Transverse colon (tissue), 4 donors: ENCODE results near the gene NDUFB4. TPM values are rescaled to one million over a fixed set of nuclear protein-coding genes. Genes with fewer than 3 reads are reported as not detected.
"Not testable (repeated sequence)": the region's sequence is repeated elsewhere in the genome, so short reads cannot be mapped to it uniquely, and the experiment has no call there.

Experiments
- DNase-seq: peaks from one replicate; pipeline ENCODE4 v3.0.0-alpha.2; 2019
- H3K27ac ChIP-seq, 4 donors: fragments of 200-600 bp; sonication (generic); 2 replicates each; pipeline ENCODE4 v1.5.1; 2016 to 2018; ENCODE audit warnings: inconsistent platforms in 4 of 4
- H3K27me3 ChIP-seq: fragments of 200-600 bp; sonication (generic); 2 replicates; pipeline ENCODE4 v1.5.1; 2017; ENCODE audit warnings: inconsistent platforms
- H3K36me3 ChIP-seq, 4 donors: fragments of 200-600 bp; sonication (generic); 2 replicates each; pipeline ENCODE4 v1.5.1; 2017 to 2019; ENCODE audit warnings: inconsistent platforms in 4 of 4
- H3K4me1 ChIP-seq, 4 donors: fragments of 200-600 bp; sonication (generic); 2 replicates each; pipeline ENCODE4 v1.5.1; 2017 to 2020; ENCODE audit warnings: inconsistent platforms in 4 of 4
- H3K4me3 ChIP-seq, 4 donors: fragments of 200-600 bp; sonication (generic); 1 replicate in 1 of 4; 2 replicates in 3 of 4; pipeline versions ENCODE4 v1.5.1 to v1.6.1; 2017 to 2019; ENCODE audit warnings: inconsistent platforms in 4 of 4
- H3K9me3 ChIP-seq, 2 donors: fragments of 200-600 bp; sonication (generic); 2 replicates each; pipeline ENCODE4 v1.5.1; 2017 to 2019; ENCODE audit warnings: inconsistent platforms in 2 of 2
- CTCF ChIP-seq, 5 experiments: fragments of 200-600 bp in 3 of 5; fragments of 450-650 bp in 2 of 5; sonication (generic) in 3 of 5; IDR thresholded peaks; 1 replicate in 2 of 5; 2 replicates in 3 of 5; pipeline ENCODE4 v1.5.1; 2016 to 2017; ENCODE audit warnings: antibody characterized with exemption in 5 of 5, inconsistent platforms in 3 of 5, mild to moderate bottlenecking in 2 of 5, moderate library complexity in 1 of 5
- EP300 ChIP-seq: sonication (generic); formaldehyde crosslinking; IDR thresholded peaks from one replicate; pipeline ENCODE4 v1.6.1; 2017; ENCODE audit warnings: antibody characterized with exemption, low read depth
- POLR2A ChIP-seq: fragments of 450-650 bp; IDR thresholded peaks from one replicate; pipeline ENCODE4 v1.6.1; 2016; ENCODE audit warnings: antibody characterized with exemption, mild to moderate bottlenecking, moderate library complexity
- POLR2AphosphoS5 ChIP-seq, 3 donors: sonication (generic); formaldehyde crosslinking; IDR thresholded peaks; one replicate each; pipeline ENCODE4 v1.6.1; 2016; ENCODE audit warnings: antibody characterized with exemption in 3 of 3
- WGBS, 2 donors: methylation state at CpG; one replicate each; pipeline ENCODE4 v1.1.5; 2018; ENCODE audit warnings: low coverage in 1 of 2; 5-methylcytosine and 5-hydroxymethylcytosine counted together
- in situ Hi-C, 4 donors: fragments of 200-750 bp; cut with MboI; loops; one replicate each; pipeline versions ENCODE4 v1.15.0 to v1.15.1; 2017; ENCODE audit warnings: low sequenced_read_pairs in 3 of 4, low pct_ligation_motif_present in 1 of 4, low pct_unique_long_range_greater_than_20kb in 1 of 4
- intact Hi-C: fragments of 100-400 bp; cut with DNase I; formaldehyde crosslinking; loops from one replicate; pipeline ENCODE4 v1.15.1; 2023; ENCODE audit warnings: low total_unique reads
- total RNA-seq, 4 donors: library from RNA; depleted of rRNA; stranded (reverse); fragments of >200 nt; gene quantifications; one replicate each; pipeline ENCODE4 v1.1.0, GENCODE V29; 2016

NDUFB4 gene
- total RNA-seq, 4 donors from 2014 or later = 9.6 to 129 (median 63.7) TPM

- intact Hi-C loops = no loop called here
- Histone ChIP-seq H3K36me3 (no peaks in the 10 kb centered on the region), H3K4me1 (peaks cover 0 to 12% (median 4%) of the 10 kb centered on the region in 4 donors), H3K27ac (no peak overlapping the region), H3K4me3 (no peak overlapping the region), H3K9me3 (no peaks in the 10 kb centered on the region), H3K27me3 (no peaks in the 10 kb centered on the region)
- no peak for DNase-seq
- in situ Hi-C loops = no loop called here
- TF ChIP-seq EP300 (no peak), POLR2AphosphoS5 (IDR thresholded peaks at IDR 0.05) (no peak), POLR2A (no peak), CTCF (IDR thresholded peaks at IDR 0.05) (no peak)
- 79 to 95% methylated on average over 3 to 6 of the region's 6 CpGs for WGBS, 2 donors
Measured at GRCh38 chr3:120637851-120638559, 41.9 kb downstream of the NDUFB4 start.

GRCh38 chr3:120638820-120639219, 42.7 kb downstream of the NDUFB4 start:
- in situ Hi-C loops, H3K9me3 ChIP-seq, DNase-seq, H3K27me3 ChIP-seq, intact Hi-C loops, H3K27ac ChIP-seq, H3K36me3 ChIP-seq, H3K4me3 ChIP-seq: not testable (repeated sequence)
- 86 to 92% methylated on average over 4 of the region's 4 CpGs for WGBS, 2 donors
- peaks cover 0 to 12% (median 4%) of the 10 kb centered on the region in 4 donors for H3K4me1 ChIP-seq

- no peak for TF ChIP-seq CTCF (IDR thresholded peaks at IDR 0.05)
- no peak for TF ChIP-seq POLR2AphosphoS5 (IDR thresholded peaks at IDR 0.05)
- TF ChIP-seq EP300 = no peak
- no peak for TF ChIP-seq POLR2A
- Histone ChIP-seq H3K9me3 (no peaks in the 10 kb centered on the region), H3K36me3 (no peaks in the 10 kb centered on the region), H3K4me1 (peaks cover 0 to 12% (median 4%) of the 10 kb centered on the region in 4 donors), H3K27ac (no peak overlapping the region), H3K4me3 (no peak overlapping the region), H3K27me3 (no peaks in the 10 kb centered on the region)
- in situ Hi-C loops (no loop called here), intact Hi-C loops (no loop called here)
- 89 to 90% methylated on average over 1 of the region's 1 CpG for WGBS, 2 donors
- DNase-seq = no peak
Measured at GRCh38 chr3:120640231-120640630, 44.1 kb downstream of the NDUFB4 start.

GRCh38 chr3:120641696-120642246, 45.6 kb downstream of the NDUFB4 start:
- TF ChIP-seq POLR2AphosphoS5 (IDR thresholded peaks at IDR 0.05) (no peak), EP300 (no peak), POLR2A (no peak)
- no peak for DNase-seq
- 92 to 100% methylated on average over 2 of the region's 2 CpGs for WGBS, 2 donors
- Histone ChIP-seq H3K4me3 (no peak overlapping the region), H3K27ac (no peak overlapping the region), H3K9me3 (no peaks in the 10 kb centered on the region), H3K4me1 (peaks cover 0 to 9% (median 2%) of the 10 kb centered on the region in 4 donors), H3K27me3 (no peaks in the 10 kb centered on the region), H3K36me3 (no peaks in the 10 kb centered on the region)
- in situ Hi-C loops (no loop called here), intact Hi-C loops (no loop called here)

- Histone ChIP-seq H3K4me1 (peaks cover 0 to 2% (median 0%) of the 10 kb centered on the region in 4 donors), H3K9me3 (no peaks in the 10 kb centered on the region), H3K27me3 (no peaks in the 10 kb centered on the region), H3K4me3 (no peak overlapping the region), H3K27ac (no peak overlapping the region), H3K36me3 (no peaks in the 10 kb centered on the region)
- TF ChIP-seq EP300 (no peak), POLR2A (no peak), CTCF (IDR thresholded peaks at IDR 0.05) (no peak), POLR2AphosphoS5 (IDR thresholded peaks at IDR 0.05) (no peak)
- 60 to 72% methylated on average over 4 of the region's 4 CpGs for WGBS, 2 donors
- DNase-seq = no peak
- intact Hi-C loops = no loop called here
- in situ Hi-C loops = no loop called here
Measured at GRCh38 chr3:120642368-120642948, 46.3 kb downstream of the NDUFB4 start.
